IMR-90 (cell line): ENCODE data around the gene IPMK. TPM values are rescaled to one million over a fixed set of nuclear protein-coding genes. Genes with fewer than 3 reads are reported as not detected.

Source experiments
- ATAC-seq: fragments of 200-7000 bp; cut with Tn5 transposase; 2 replicates; pipeline ENCODE4 v1.9.1; 2020; ENCODE audit warnings: low read depth, mild to moderate bottlenecking, moderate library complexity
- BruUV-seq: library from RNA; stranded (reverse); fragments of 400-500 nt; replicated peaks from 2 replicates; lab custom pipeline; 2021; lab: Mats Ljungman, UMichigan
- CTCF ChIA-PET: fragments of 300-600 bp; formaldehyde crosslinking; extraction: SDS; loops from one replicate; lab custom pipeline; 2021; ENCODE audit warnings: antibody characterized with exemption; lab: Yijun Ruan, JAX
- POLR2A ChIA-PET: fragments of 300-600 bp; sonication (Branson Sonifier 250); formaldehyde crosslinking; loops from one replicate; lab custom pipeline; 2022; ENCODE audit warnings: antibody characterized with exemption; ENCODE audit not compliant: unreplicated experiment; lab: Charles Lee
- DNase-seq: peaks from one replicate; pipeline ENCODE4 v3.0.0; 2013
- H2AFZ ChIP-seq: replicated peaks from 2 replicates; pipeline ENCODE3; 2013; ENCODE audit warnings: low read length, mild to moderate bottlenecking; ENCODE audit not compliant: poor library complexity
- H2AK5ac ChIP-seq: 2 replicates; pipeline ENCODE4 v1.6.1; 2013; ENCODE audit warnings: low read depth, low read length, inconsistent platforms
- H2AK9ac ChIP-seq: replicated peaks from 2 replicates; pipeline ENCODE3; 2013; ENCODE audit warnings: mild to moderate bottlenecking, low read depth, low read length, moderate library complexity; ENCODE audit not compliant: poor library complexity
- H2BK120ac ChIP-seq: 2 replicates; pipeline ENCODE4 v1.6.1; 2013; ENCODE audit warnings: low read depth, low read length, inconsistent platforms
- H2BK15ac ChIP-seq: 3 replicates; pipeline ENCODE4 v1.6.1; 2013; ENCODE audit warnings: low read depth, low read length, inconsistent platforms
- H2BK20ac ChIP-seq: 2 replicates; pipeline ENCODE4 v1.6.1; 2013; ENCODE audit warnings: low read depth, mild to moderate bottlenecking, inconsistent platforms, low read length, moderate library complexity
- H2BK5ac ChIP-seq: 2 replicates; pipeline ENCODE4 v1.6.1; 2013; ENCODE audit warnings: mild to moderate bottlenecking, low read depth, low read length, inconsistent platforms; ENCODE audit not compliant: poor library complexity, severe bottlenecking
- H3K14ac ChIP-seq: replicated peaks from 2 replicates; pipeline ENCODE4 v1.6.1; 2013; ENCODE audit warnings: low read depth, low read length, inconsistent platforms
- H3K18ac ChIP-seq: 2 replicates; pipeline ENCODE4 v1.6.1; 2013; ENCODE audit warnings: low read depth, low read length, control low read depth
- H3K23ac ChIP-seq: 2 replicates; pipeline ENCODE4 v1.6.1; 2013; ENCODE audit warnings: low read depth, low read length, inconsistent platforms
- H3K27ac ChIP-seq: 2 replicates; pipeline ENCODE4 v1.5.1; 2013; ENCODE audit warnings: mild to moderate bottlenecking, control low read depth, low read length; ENCODE audit not compliant: insufficient read depth
- H3K27me3 ChIP-seq: 2 replicates; pipeline ENCODE4 v1.6.1; 2013; ENCODE audit warnings: low read length; ENCODE audit not compliant: control insufficient read depth, insufficient read depth
- H3K36me3 ChIP-seq: 2 replicates; pipeline ENCODE4 v1.6.1; 2013; ENCODE audit warnings: low read length, mixed read lengths; ENCODE audit not compliant: control insufficient read depth, insufficient read depth
- H3K4ac ChIP-seq: 2 replicates; pipeline ENCODE4 v1.6.1; 2013; ENCODE audit warnings: low read depth, low read length, inconsistent platforms
- H3K4me1 ChIP-seq: 2 replicates; pipeline ENCODE4 v1.6.1; 2013; ENCODE audit warnings: low read length, mixed read lengths; ENCODE audit not compliant: control insufficient read depth, insufficient read depth
- H3K4me2 ChIP-seq: 2 replicates; pipeline ENCODE4 v1.6.1; 2013; ENCODE audit warnings: low read depth, mild to moderate bottlenecking, control low read depth, low read length, moderate library complexity
- H3K4me3 ChIP-seq: 2 replicates; pipeline ENCODE4 v1.5.1; 2013; ENCODE audit warnings: low read depth, mild to moderate bottlenecking, control low read depth, low read length, moderate library complexity; ENCODE audit not compliant: insufficient read depth
- H3K56ac ChIP-seq: 2 replicates; pipeline ENCODE4 v1.6.1; 2013; ENCODE audit warnings: low read length, inconsistent platforms; ENCODE audit not compliant: insufficient read depth; ENCODE audit errors: extremely low read depth
- H3K79me1 ChIP-seq, 2 experiments: 2 replicates each; pipeline ENCODE4 v1.6.1; 2013; ENCODE audit warnings: low read length in 2 of 2, inconsistent platforms in 1 of 2, low read depth in 1 of 2
- H3K9ac ChIP-seq: 2 replicates; pipeline ENCODE4 v1.6.1; 2013; ENCODE audit warnings: low read depth, low read length, control low read depth
- H3K9me1 ChIP-seq: 2 replicates; pipeline ENCODE4 v1.6.1; 2013; ENCODE audit warnings: low read length, inconsistent platforms; ENCODE audit not compliant: insufficient read depth
- H3K9me3 ChIP-seq: 2 replicates; pipeline ENCODE4 v1.6.1; 2013; ENCODE audit warnings: low read length; ENCODE audit not compliant: control insufficient read depth, insufficient read depth
- H4K20me1 ChIP-seq: 2 replicates; pipeline ENCODE4 v1.6.1; 2013; ENCODE audit warnings: low read length, inconsistent platforms; ENCODE audit not compliant: insufficient read depth
- H4K5ac ChIP-seq: 2 replicates; pipeline ENCODE4 v1.6.1; 2013; ENCODE audit warnings: mild to moderate bottlenecking, low read depth, low read length, control low read depth
- H4K8ac ChIP-seq, 2 experiments: 2 replicates each; pipeline ENCODE4 v1.6.1; 2013; ENCODE audit warnings: low read depth in 2 of 2, low read length in 2 of 2, control low read depth in 1 of 2, inconsistent platforms in 1 of 2
- H4K91ac ChIP-seq: 2 replicates; pipeline ENCODE4 v1.6.1; 2013; ENCODE audit warnings: low read depth, low read length, inconsistent platforms; ENCODE audit not compliant: insufficient read depth
- CEBPB ChIP-seq: IDR thresholded peaks from 2 replicates; pipeline ENCODE4 v1.6.1; 2012; ENCODE audit warnings: low read depth, low read length, improper control_type of control experiment
- FOS ChIP-seq: fragments of 150-350 bp; IDR thresholded peaks from 2 replicates; pipeline ENCODE4 v1.6.1; 2016; ENCODE audit warnings: low read depth, low read length
- MAFK ChIP-seq: IDR thresholded peaks from 2 replicates; pipeline ENCODE4 v1.6.1; 2012; ENCODE audit warnings: low read depth, low read length, improper control_type of control experiment
- MXI1 ChIP-seq: IDR thresholded peaks from 2 replicates; pipeline ENCODE4 v1.6.1; 2012; ENCODE audit warnings: low read depth, mild to moderate bottlenecking, low read length, moderate library complexity, borderline replicate concordance
- NFE2L2 ChIP-seq: fragments of 150-350 bp; IDR thresholded peaks from 2 replicates; pipeline ENCODE4 v1.6.1; 2016; ENCODE audit warnings: low read depth, mild to moderate bottlenecking, low read length
- SMC3 ChIP-seq: fragments of 150-350 bp; IDR thresholded peaks from 2 replicates; pipeline ENCODE4 v1.6.1; 2016; ENCODE audit warnings: low read depth, mild to moderate bottlenecking, antibody characterized with exemption, low read length, moderate library complexity
- WGBS, 2 experiments: methylation state at CpG; one replicate each; pipeline versions ENCODE4 v1.1.5 to v1.1.7; 2013; ENCODE audit warnings: missing lambda C conversion rate in 2 of 2; ENCODE audit not compliant: insufficient read length in 1 of 2; ENCODE audit errors: extremely low coverage in 2 of 2; 5-methylcytosine and 5-hydroxymethylcytosine counted together
- dilution Hi-C: fragments of 300-500 bp; cut with HindIII; formaldehyde crosslinking; loops from one replicate; pipeline ENCODE4 v1.14.3; 2018; ENCODE audit warnings: low sequenced_read_pairs; ENCODE audit not compliant: unreplicated experiment
- in situ Hi-C: fragments of 300-500 bp; cut with MboI; formaldehyde crosslinking; loops from 3 replicates; pipeline ENCODE4 v1.14.3; 2019; ENCODE audit warnings: low sequenced_read_pairs, inconsistent platforms, mixed read lengths
- intact Hi-C: fragments of 100-400 bp; cut with micrococcal nuclease; formaldehyde crosslinking; loops from 2 replicates; pipeline ENCODE4 v1.10.0; 2022
- polyA plus RNA-seq, 3 experiments: library from polyadenylated mRNA; depleted of rRNA; stranded (reverse); fragments of >200 nt; gene quantifications; 2 replicates each; pipeline ENCODE4 v1.2.3, GENCODE V29; 2012; ENCODE audit warnings: low replicate concordance in 1 of 3
- total RNA-seq: library from RNA; depleted of rRNA; stranded (reverse); fragments of >200 nt; gene quantifications from 2 replicates; pipeline ENCODE4 v1.2.3, GENCODE V29; 2012
- TF ChIP-seq, protein P1 (sequence below): fragments of 150-350 bp; IDR thresholded peaks from 2 replicates; pipeline ENCODE4 v1.6.1; 2017; ENCODE audit warnings: mild to moderate bottlenecking, antibody characterized with exemption, low read length, low read depth
- TF ChIP-seq, protein P2 (sequence below): conservative IDR thresholded peaks from 2 replicates; pipeline ENCODE4 v1.5.1; 2012; ENCODE audit warnings: mild to moderate bottlenecking, low read depth, low read length, improper control_type of control experiment

IPMK gene
- total and polyA plus RNA-seq, 2 of the 4 experiments (the other 2 are of a cell fraction): 0.89 to 2.0 TPM

DNA sequence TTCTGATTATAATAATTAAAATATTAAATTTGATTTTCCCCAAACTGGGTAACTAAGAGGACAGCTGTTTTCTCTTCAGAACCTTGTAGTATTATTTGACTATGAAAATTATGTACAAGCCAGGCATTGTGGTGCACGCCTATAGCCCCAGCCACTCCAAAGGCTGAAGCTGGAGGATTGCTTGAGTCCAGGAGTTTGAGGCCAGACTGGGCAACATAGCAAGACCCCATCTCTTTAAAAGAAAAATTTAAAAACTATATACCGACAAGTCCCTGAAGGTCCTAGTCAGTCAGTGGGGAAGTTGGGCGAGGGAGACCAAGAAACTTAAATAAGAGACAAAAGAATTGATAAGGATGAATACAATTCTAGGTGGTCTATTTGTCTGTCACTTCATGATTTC is 40.0 kb upstream of the IPMK start:
- in situ Hi-C loops: no loop called here
- no CpG with 5 or more reads among the region's 3 CpGs for WGBS, 2 experiments
- Histone ChIP-seq H2BK20ac (no peak overlapping the region), H3K27ac (no peak overlapping the region), H2AK9ac (no peak overlapping the region), H3K36me3 (no peaks in the 10 kb centered on the region), H3K23ac (no peak overlapping the region), H3K4me2 (no peak overlapping the region), H2AK5ac (no peak overlapping the region), H4K8ac (no peak overlapping the region), H3K9me1 (no peaks in the 10 kb centered on the region), H3K4ac (no peak overlapping the region), H4K91ac (no peak overlapping the region), H4K5ac (no peak overlapping the region), H3K27me3 (peaks cover 5% of the 10 kb centered on the region), H2AFZ (no peak overlapping the region), H3K14ac (no peak overlapping the region), H3K4me1 (no peaks in the 10 kb centered on the region), H3K9ac (no peak overlapping the region), H3K79me1 (no peaks in the 10 kb centered on the region), H2BK15ac (no peak overlapping the region), H4K20me1 (no peaks in the 10 kb centered on the region), H3K56ac (no peak overlapping the region), H2BK5ac (no peak overlapping the region), H3K4me3 (no peak overlapping the region), H2BK120ac (no peak overlapping the region), H3K18ac (no peak overlapping the region), H3K9me3 (no peaks in the 10 kb centered on the region)
- dilution Hi-C loops: loop anchor here (25.0 kb wide), 1 partner anchor 120 kb away; no protein-coding TSS in a partner anchor
- ATAC-seq: no peak
- POLR2A ChIA-PET: no interaction called here
- CTCF ChIA-PET: interaction anchor here (1.0 to 1.5 kb wide), 2 partner anchors 8 to 77 kb away, joined by 3 read pairs; no protein-coding TSS in a partner anchor
- no peak for DNase-seq
- intact Hi-C loops: no loop called here
- TF ChIP-seq SMC3: no peak
- no peak for TF ChIP-seq MXI1
- TF ChIP-seq MAFK: no peak
- TF ChIP-seq, protein P1, sequence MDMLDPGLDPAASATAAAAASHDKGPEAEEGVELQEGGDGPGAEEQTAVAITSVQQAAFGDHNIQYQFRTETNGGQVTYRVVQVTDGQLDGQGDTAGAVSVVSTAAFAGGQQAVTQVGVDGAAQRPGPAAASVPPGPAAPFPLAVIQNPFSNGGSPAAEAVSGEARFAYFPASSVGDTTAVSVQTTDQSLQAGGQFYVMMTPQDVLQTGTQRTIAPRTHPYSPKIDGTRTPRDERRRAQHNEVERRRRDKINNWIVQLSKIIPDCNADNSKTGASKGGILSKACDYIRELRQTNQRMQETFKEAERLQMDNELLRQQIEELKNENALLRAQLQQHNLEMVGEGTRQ: no peak
- TF ChIP-seq NFE2L2: no peak
- TF ChIP-seq, protein P2, sequence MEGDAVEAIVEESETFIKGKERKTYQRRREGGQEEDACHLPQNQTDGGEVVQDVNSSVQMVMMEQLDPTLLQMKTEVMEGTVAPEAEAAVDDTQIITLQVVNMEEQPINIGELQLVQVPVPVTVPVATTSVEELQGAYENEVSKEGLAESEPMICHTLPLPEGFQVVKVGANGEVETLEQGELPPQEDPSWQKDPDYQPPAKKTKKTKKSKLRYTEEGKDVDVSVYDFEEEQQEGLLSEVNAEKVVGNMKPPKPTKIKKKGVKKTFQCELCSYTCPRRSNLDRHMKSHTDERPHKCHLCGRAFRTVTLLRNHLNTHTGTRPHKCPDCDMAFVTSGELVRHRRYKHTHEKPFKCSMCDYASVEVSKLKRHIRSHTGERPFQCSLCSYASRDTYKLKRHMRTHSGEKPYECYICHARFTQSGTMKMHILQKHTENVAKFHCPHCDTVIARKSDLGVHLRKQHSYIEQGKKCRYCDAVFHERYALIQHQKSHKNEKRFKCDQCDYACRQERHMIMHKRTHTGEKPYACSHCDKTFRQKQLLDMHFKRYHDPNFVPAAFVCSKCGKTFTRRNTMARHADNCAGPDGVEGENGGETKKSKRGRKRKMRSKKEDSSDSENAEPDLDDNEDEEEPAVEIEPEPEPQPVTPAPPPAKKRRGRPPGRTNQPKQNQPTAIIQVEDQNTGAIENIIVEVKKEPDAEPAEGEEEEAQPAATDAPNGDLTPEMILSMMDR: no peak
- no peak for TF ChIP-seq CEBPB
- TF ChIP-seq FOS: no peak
- BruUV-seq: no TSS peak
